CD4-positive, alpha-beta T cell treated with Interleukin-2 at 100 ng/mL for 4 hours (primary cell): ENCODE data around the gene LAMA4.
A peak's percentile ranks its signal among the peaks of the same experiment; 100 is the strongest.
"Not testable (repeated sequence)": the region's sequence is repeated elsewhere in the genome, so short reads cannot be mapped to it uniquely, and the experiment has no call there.

ENCODE experiments used
- DNase-seq: peaks from one replicate; pipeline ENCODE4 v3.0.0-alpha.2; 2020; ENCODE audit warnings: low spot score

Gene LAMA4

DNA sequence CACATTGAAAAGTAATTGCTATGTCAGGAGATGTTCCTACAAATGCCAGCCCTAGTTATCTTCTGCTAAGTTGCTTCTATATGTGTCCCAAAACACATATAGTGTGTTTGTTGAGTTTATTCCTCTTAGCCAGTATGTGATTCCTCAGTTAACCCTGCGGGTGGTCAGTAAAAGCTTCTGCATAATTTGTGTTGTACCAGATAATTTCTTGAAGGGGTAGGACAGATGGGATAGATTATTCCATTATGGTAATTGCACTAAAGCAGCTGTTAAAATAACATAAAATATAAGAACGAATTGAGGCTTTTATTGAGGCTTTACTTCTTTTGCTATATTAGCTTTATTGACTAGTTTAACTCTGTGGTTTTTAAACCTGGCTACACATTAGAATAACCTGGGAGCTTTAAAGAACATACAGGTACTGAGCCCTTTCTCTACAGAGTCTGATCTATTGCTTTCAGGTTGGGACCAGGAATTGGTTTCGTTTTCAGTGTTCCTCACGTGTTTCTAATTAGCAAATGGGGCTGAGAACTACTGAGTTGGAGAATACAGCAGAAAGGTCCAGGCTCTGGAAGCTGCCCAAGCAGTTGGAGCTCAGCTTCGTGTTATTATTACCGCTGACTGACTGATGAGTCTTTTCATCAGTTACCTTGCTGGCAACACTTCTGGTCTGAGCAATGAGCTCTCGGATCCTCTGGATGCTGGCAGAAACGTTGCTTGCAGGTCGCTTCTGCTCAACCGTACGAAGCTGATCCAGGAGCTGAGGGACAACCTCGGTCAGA lies 110.0 kb downstream of the LAMA4 start:
- DNase-seq = no peak

- no peak for DNase-seq
Measured at GRCh38 chr6:112141707-112142106, 112.7 kb downstream of the LAMA4 start.

DNA sequence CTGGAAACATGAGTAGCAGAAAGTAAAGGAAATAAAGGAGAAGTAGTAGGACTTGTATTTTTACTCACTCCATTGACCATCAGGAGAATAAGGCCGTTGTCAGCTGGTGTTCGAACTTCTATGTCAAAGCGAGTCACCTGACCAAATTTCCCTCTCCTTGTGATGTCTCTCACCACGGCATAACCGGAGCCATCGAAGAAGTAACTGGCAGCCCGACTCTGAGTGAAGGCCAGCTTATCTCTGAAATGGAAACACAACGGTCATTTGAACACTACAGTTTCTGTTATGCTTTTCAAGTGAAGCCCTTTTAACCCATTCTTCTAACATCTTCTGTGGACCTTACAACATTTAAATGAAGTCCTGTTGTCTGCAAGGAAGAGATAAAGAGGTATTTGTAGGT lies 115.3 kb downstream of the LAMA4 start:
- no peak for DNase-seq

GRCh38 chr6:112130878-112131277 lies 123.5 kb downstream of the LAMA4 start:
- no peak for DNase-seq

GRCh38 chr6:112128208-112128607 lies 126.2 kb downstream of the LAMA4 start:
- no peak for DNase-seq

DNA sequence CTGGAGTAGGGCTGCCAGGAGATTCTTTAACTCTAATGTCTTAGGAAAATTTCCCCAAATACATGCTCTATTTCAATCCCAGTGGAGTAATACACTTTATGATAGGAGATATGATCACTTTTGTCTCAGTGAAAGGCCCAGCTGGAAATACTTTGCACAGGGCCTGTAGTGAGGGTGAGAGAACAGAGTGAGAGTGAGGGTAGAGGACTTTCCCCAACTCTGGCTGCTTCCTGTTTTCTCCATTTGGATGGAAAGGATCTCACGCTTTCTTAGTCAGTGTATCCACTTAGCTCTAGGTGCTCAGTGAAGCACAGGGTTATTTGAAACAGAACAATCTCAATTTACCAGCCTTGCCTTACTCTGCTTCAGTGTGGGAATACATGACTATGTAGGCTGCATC lies 130.4 kb downstream of the LAMA4 start:
- no peak for DNase-seq

DNA sequence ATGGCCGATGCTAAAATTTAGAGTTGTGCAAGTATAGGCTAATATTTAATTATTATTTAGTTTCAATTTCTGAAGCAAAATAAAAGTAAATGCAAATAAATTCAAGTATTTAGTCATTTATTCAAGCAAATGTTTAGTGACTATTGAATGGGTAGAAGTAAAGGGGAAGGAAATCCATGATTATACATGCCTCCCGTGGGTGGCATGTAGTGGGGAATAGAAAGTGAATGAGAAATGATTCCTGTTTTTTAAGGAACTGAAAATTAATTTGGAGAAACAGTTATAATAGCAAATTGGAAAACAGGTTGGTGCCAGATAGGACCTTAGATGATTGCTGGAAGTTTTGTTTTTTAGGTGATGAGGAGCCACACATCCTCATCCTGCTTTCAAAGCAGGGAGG lies 131.6 kb downstream of the LAMA4 start:
- no peak for DNase-seq

DNA sequence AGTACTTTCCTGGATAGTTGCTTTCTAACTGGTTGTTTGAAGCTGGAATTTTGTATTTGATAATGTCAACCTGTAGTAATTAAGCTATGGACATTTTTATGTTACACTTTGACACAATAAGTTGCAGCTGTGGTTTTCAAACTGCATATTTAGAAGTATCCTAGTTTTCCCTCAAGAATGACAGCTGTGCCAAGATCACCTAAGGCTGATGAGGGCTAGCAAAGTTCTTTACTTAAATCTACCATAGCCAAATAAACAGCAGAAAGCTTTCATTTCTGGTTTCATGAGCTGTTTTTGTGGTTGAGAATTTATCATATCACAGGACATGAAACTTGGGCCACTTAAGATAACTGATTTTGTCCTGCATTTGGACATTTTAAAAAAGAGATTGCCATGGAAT lies 136.3 kb downstream of the LAMA4 start:
- DNase-seq = no peak

DNA sequence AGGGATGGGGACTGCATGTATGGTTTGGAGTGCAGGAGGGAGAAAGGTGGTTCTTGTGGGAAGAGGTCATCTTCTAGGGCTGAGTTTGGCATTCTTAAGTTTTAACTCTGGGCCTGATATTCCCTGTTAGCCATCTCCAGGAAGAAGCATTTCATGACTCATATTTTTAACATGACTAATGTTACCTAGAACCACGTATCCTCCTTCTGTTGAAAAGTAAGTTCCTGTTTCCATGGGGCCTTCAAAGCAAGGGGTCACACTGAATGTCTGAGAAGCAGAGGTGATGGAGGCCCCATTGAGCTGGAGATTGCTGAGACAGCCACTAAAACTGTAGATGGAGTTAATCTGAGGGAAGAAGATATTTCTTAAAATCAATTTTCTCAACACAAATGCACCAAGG lies 136.8 kb downstream of the LAMA4 start:
- no peak for DNase-seq

DNA sequence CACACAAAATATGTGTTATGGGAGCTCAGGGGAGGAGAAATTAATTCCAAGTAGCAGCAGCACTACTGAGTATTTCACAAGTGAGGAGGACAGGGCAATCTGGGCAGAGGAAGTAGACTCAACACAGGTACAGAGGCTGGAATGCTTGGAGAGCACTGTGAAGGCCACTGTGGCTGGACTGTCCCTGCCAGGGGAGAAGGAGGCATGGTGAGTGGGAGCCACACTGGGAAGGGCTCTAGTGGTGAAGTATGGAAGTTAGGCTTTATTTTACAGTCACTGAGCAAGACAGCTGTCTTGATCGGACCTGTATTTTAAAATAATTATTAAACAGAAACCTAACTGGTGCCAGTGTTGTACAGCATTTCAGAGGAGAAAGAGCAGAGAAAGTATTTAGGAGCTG lies 138.1 kb downstream of the LAMA4 start:
- no peak for DNase-seq

GRCh38 chr6:112114577-112115223 lies 139.7 kb downstream of the LAMA4 start:
- DNase-seq = no peak

DNA sequence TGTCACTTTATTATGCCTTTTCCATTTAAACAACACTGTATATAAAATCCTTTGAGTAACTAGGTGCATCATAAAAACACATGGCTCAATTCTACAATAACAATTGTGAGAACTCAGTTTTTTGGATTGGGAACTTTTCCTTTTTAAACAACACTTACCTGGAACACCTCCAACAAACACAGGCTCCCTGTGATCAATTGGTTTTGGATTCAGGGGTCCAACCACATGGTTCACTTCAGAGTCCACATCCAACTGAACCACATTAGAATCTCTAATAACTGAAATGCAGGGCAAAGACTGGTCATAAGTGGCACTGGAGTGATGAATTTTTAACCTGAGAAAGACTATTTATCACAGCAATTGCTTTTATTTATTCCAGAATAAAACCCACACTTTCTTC lies 140.4 kb downstream of the LAMA4 start:
- no peak for DNase-seq

GRCh38 chr6:112113431-112113830 lies 140.9 kb downstream of the LAMA4 start:
- no peak for DNase-seq

DNA sequence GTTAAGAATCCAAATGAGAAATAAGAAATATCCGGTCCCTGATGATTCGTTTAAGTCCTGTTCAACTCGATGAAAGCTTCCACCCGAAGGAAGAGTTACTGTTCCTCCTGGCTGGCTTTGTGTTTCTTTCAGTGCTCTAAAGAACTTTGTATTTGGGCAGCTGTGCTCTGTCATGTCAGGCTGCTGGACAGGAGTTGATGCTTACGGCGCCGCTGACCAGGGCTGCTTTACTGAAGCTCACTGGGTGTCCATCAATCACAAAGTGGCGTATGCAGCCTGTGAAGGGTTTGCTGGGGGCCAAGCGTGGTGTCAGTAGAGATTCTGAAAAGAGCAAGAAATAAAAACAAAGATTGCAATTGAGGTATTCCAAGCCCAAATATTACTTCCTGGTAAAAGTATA lies 145.1 kb downstream of the LAMA4 start:
- no peak for DNase-seq

GRCh38 chr6:112106562-112106961 lies 147.8 kb downstream of the LAMA4 start:
- DNase-seq = no peak

DNA sequence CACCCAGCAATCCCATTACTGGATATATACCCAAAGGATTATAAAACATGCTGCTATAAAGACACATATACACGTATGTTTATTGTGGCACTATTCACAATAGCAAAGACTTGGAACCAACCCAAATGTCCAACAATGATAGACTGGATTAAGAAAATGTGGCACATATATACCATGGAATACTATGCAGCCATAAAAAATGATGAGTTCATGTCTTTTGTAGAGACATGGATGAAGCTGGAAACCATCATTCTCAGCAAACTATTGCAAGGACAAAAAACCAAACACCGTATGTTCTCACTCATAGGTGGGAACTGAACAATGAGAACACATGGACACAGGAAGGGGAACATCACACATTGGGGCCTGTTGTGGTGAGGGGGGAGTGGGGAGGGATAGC lies 148.3 kb downstream of the LAMA4 start:
- DNase-seq = not testable (repeated sequence)

DNA sequence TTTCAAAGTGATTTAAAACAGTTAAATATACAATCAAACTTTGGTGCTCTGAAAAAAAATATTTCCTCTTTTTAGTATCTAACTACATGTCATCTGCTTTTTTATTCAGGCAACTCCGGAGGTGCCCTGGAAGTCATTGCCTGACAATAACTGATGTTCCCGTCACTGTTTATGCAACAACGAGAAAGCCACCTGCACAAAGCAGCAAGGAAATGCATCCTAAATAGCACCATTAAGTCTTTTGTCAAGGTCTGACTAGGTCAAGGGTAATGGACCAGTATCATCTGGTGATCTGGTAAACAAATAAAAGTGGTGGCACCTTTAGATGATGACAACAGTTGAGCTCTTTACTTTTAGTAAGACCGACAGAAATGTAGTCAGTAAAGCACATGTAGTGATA lies 153.8 kb downstream of the LAMA4 start:
- DNase-seq = no peak

DNA sequence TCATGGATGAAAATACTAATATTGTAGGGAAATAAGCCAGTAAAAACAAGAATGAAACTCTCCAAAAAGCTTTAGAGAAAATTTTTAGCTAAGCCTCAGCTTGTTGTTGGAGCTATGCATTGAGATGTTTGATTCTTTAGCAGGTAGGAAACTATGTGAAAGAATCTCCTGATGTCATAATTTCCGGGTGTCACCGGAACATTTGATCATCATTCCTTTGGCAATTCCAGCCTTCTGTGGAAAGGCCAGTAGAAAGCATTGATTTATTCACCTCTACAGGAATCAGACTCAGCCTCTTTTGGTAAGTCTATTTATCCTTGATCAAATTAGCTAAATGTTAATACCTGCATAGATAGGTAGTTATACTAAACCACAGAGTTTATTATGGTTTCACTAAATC lies 157.5 kb downstream of the LAMA4 start:
- DNase-seq = no peak

GRCh38 chr6:112087916-112088315 lies 166.5 kb downstream of the LAMA4 start:
- DNase-seq = no peak

GRCh38 chr6:112087136-112087911 lies 167.0 kb downstream of the LAMA4 start, which contains the start of the genes FAM229B and TUBE1:
FAM229B (plus strand) TSS chr6:112087591; CDS start chr6:112099284, 11,693 bp downstream.
TUBE1 (minus strand) TSS chr6:112087482; CDS start chr6:112087434, 48 bp downstream.
- peak; percentile 93 for DNase-seq

- peak; percentile 2 for DNase-seq
Measured at GRCh38 chr6:112086744-112087135, 167.6 kb downstream of the LAMA4 start.

DNA sequence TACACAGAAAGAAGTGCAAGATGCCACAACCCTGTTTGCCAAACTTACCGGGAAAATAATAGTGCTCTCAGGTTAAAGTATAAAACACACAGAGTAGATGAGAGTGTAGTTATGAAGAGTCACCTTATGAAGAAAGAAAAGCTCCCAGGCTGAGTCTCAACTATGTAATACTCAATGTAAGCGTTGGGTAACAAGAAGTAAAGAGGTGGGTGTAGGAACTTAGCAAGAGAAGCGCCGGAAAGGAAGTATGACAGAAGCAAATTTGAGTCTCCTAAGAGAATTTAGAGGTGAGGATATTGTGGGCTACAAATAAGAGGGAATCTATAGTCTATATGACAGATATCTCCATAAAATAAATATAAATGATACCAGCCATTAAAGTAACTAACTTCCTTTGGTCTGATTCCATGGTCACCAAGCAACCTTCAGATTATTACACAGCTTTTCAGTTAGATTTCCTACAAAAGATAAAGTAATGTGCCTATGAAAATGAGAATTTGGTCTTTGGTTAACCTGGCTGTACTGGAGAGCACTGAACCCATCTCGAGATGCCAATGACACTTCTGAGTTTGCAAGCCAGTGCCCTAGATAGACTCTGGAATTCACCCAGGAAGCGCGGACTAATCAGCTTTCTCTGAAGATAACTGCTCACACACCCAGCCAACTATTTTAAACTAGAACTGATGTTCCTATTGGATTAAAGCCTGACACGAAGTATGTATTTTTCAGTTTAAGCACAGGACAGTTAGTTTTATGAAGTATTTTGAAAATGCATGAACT lies 168.9 kb downstream of the LAMA4 start:
- DNase-seq = no peak
